Gastrocnemius medialis (tissue), 4 donors: Measurements from ENCODE around the gene NDOR1. TPM values are rescaled to one million over a fixed set of nuclear protein-coding genes. Genes with fewer than 3 reads are reported as not detected.

Experiments
- ATAC-seq, 2 donors: fragments of 150-250 bp; one replicate each; pipeline ENCODE4 v1.9.1; 2016
- DNase-seq, 2 donors: peaks; one replicate each; pipeline ENCODE4 v3.0.0-alpha.2; 2019
- H3K27ac ChIP-seq, 4 donors: fragments of 200-600 bp; sonication (generic); 1 replicate in 1 of 4; 2 replicates in 3 of 4; pipeline ENCODE4 v1.5.1; 2016 to 2018; ENCODE audit warnings: mild to moderate bottlenecking in 2 of 4, moderate library complexity in 1 of 4
- H3K27me3 ChIP-seq, 3 donors: fragments of 200-600 bp; sonication (generic) in 2 of 3; 1 replicate in 1 of 3; 2 replicates in 2 of 3; pipeline versions ENCODE4 v1.5.1 to v1.6.0; 2016 to 2019; ENCODE audit warnings: mild to moderate bottlenecking in 1 of 3, moderate library complexity in 1 of 3
- H3K36me3 ChIP-seq, 2 donors: fragments of 200-600 bp; sonication (generic) in 1 of 2; one replicate each; pipeline ENCODE4 v1.5.1; 2017 to 2018
- H3K4me1 ChIP-seq, 2 donors: fragments of 200-600 bp; sonication (generic) in 1 of 2; one replicate each; pipeline ENCODE4 v1.5.1; 2016 to 2017; ENCODE audit warnings: mild to moderate bottlenecking in 2 of 2
- H3K4me3 ChIP-seq, 4 donors: fragments of 200-600 bp; sonication (generic) in 3 of 4; 1 replicate in 1 of 4; 2 replicates in 3 of 4; pipeline ENCODE4 v1.5.1; 2016 to 2019; ENCODE audit warnings: mild to moderate bottlenecking in 2 of 4
- H3K9me3 ChIP-seq, 3 donors: fragments of 200-600 bp; sonication (generic) in 2 of 3; 1 replicate in 1 of 3; 2 replicates in 2 of 3; pipeline ENCODE4 v1.5.1; 2016 to 2019
- POLR2A ChIP-seq, 2 donors: fragments of 450-650 bp; IDR thresholded peaks; one replicate each; pipeline ENCODE4 v1.6.1; 2017; ENCODE audit warnings: antibody characterized with exemption in 2 of 2, mild to moderate bottlenecking in 2 of 2, moderate library complexity in 2 of 2
- in situ Hi-C, 4 donors: fragments of 200-750 bp; cut with MboI; loops; one replicate each; pipeline versions ENCODE4 v1.15.0 to v1.8.0; 2017; ENCODE audit warnings: low sequenced_read_pairs in 4 of 4
- intact Hi-C: fragments of 100-400 bp; cut with DNase I; formaldehyde crosslinking; loops from one replicate; pipeline ENCODE4 v1.15.1; 2023; ENCODE audit warnings: low total_unique reads
- total RNA-seq, 4 donors: library from RNA; depleted of rRNA; stranded (reverse); fragments of >200 nt; gene quantifications; one replicate each; pipeline versions ENCODE4 v1.1.0 to v1.2.3, GENCODE V29; 2016
- TF ChIP-seq, protein P1 (sequence below), 5 experiments: fragments of 450-650 bp in 3 of 5; fragments of 200-600 bp in 2 of 5; sonication (generic) in 2 of 5; IDR thresholded peaks in 4 of 5; conservative IDR thresholded peaks in 1 of 5; 1 replicate in 4 of 5; 2 replicates in 1 of 5; pipeline ENCODE4 v1.5.1; 2016 to 2019; ENCODE audit warnings: antibody characterized with exemption in 5 of 5, mild to moderate bottlenecking in 3 of 5, moderate library complexity in 3 of 5

NDOR1 gene
- total RNA-seq, 4 donors from 2014 or later: 2.4 to 5.0 (median 4.1) TPM

DNA sequence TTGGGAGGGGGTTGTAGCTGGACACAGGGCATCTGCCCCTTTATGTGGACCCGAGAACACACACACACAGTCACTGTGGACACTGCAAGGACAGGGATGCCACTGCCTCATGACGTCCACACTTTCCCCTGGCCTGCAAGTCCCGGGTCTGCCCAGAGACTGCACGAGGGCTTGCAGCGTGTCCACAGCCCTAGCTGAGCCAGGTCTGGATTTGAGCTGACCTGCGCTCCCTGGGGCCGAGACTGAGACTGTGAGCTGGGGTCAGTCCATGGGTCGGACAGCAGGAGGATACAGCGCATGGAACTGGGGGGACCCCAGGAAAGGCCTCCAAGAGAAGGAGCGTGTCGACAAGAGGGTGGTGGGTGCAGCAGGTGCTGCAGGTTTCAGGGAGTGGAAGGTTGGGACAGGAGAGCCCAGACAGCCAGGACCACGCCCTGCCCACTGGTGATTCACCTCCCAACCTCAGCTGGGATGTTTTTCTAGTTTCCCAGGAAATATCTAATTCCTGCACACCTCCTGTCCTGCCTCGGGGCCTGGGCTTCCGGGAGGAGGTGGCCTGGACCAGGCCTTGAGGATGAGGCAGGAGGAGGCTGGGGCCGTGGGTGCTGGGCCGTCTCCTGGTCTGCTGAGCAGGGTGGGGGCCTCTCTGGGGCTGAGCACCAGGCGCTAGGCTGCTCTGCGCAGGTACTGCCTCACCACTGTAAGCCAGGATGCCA is 21.0 kb downstream of the NDOR1 start:
- ATAC-seq (no peak), DNase-seq (no peak)
- no peaks in the 10 kb centered on the region for H3K9me3 ChIP-seq
- no peak overlapping the region for H3K27ac ChIP-seq
- peaks cover 8 to 17% of the 10 kb centered on the region in 2 donors for H3K4me1 ChIP-seq
- no peak overlapping the region for H3K4me3 ChIP-seq
- in situ Hi-C loops (loop anchor here in 1 of 4 donors (10.0 kb wide), 1 partner anchor 102 kb away; no protein-coding TSS in a partner anchor), intact Hi-C loops (loop anchor here (2.0 kb wide), 1 partner anchor 108 kb away; no protein-coding TSS in a partner anchor)
- peaks cover 28 to 36% (median 31%) of the 10 kb centered on the region in 3 donors for H3K27me3 ChIP-seq
- no peak for TF ChIP-seq POLR2A (IDR thresholded peaks at IDR 0.05)
- TF ChIP-seq, protein P1, sequence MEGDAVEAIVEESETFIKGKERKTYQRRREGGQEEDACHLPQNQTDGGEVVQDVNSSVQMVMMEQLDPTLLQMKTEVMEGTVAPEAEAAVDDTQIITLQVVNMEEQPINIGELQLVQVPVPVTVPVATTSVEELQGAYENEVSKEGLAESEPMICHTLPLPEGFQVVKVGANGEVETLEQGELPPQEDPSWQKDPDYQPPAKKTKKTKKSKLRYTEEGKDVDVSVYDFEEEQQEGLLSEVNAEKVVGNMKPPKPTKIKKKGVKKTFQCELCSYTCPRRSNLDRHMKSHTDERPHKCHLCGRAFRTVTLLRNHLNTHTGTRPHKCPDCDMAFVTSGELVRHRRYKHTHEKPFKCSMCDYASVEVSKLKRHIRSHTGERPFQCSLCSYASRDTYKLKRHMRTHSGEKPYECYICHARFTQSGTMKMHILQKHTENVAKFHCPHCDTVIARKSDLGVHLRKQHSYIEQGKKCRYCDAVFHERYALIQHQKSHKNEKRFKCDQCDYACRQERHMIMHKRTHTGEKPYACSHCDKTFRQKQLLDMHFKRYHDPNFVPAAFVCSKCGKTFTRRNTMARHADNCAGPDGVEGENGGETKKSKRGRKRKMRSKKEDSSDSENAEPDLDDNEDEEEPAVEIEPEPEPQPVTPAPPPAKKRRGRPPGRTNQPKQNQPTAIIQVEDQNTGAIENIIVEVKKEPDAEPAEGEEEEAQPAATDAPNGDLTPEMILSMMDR (IDR thresholded peaks at IDR 0.05 in 4 of 5, conservative IDR thresholded peaks at IDR 0.05 in 1 of 5): no peak
- no peaks in the 10 kb centered on the region for H3K36me3 ChIP-seq

DNA sequence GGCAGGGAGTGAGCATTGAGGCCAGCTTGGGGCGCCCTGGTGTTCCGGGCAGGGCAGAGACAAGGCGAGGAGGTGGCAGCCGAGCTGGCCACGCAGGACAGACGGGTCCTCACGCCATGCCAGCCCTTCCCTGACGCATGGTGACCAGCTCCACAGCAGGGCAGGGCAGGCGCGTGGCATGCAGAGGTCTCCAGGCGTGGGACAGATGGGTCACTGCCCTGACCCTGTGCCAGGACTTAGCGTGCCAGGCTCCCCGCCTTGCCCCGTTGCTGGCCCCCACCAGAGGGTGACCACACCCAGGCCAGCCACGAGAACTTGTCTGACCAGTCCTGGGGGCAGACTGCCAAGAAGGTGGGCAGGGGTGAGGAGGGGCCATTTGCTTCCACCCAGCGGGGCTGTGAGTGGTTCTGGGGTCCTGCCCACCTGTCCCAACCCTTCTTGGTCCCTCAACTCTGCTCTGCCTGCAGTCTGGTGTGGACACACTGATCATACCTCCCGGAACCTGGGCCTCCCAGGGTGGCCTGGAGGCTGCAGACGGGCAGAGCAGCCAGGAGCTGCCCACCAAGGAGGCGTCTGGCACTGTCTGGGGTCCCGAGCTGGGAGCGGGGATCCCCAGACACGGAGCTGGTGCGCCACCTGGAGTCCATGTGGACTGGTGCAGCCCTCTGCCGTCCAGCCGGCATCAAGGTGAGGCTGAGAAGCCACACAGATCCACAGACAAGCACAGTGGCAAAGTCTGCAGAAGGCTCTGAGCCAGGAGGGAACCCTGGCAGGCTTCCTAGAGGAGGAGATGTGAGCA is 21.8 kb downstream of the NDOR1 start, which contains the start of gene RNF224:
RNF224 (plus strand) TSS at position 449 of the 799 bp plus-strand sequence. CDS start 834 bp downstream, outside the sequence.
- no peak within 1 kb of the TSS for H3K27ac ChIP-seq
- no peak for TF ChIP-seq POLR2A (IDR thresholded peaks at IDR 0.05)
- TF ChIP-seq, protein P1 (IDR thresholded peaks at IDR 0.05 in 4 of 5, conservative IDR thresholded peaks at IDR 0.05 in 1 of 5): peak; percentile 77 to 92 (median 85)
- H3K9me3 ChIP-seq: no peaks in the 10 kb centered on the region
- DNase-seq (peak; percentile 33 to 59), ATAC-seq (no peak)
- no peaks in the 10 kb centered on the region for H3K36me3 ChIP-seq
- intact Hi-C loops (loop anchor here (2.0 kb wide), 1 partner anchor 108 kb away; no protein-coding TSS in a partner anchor), in situ Hi-C loops (loop anchor here in 1 of 4 donors (10.0 kb wide), 1 partner anchor 102 kb away; no protein-coding TSS in a partner anchor)
- no peak within 1 kb of the TSS for H3K4me3 ChIP-seq
- peaks cover 28 to 36% (median 31%) of the 10 kb centered on the region in 3 donors for H3K27me3 ChIP-seq
- H3K4me1 ChIP-seq: peaks cover 8 to 14% of the 10 kb centered on the region in 2 donors

DNA sequence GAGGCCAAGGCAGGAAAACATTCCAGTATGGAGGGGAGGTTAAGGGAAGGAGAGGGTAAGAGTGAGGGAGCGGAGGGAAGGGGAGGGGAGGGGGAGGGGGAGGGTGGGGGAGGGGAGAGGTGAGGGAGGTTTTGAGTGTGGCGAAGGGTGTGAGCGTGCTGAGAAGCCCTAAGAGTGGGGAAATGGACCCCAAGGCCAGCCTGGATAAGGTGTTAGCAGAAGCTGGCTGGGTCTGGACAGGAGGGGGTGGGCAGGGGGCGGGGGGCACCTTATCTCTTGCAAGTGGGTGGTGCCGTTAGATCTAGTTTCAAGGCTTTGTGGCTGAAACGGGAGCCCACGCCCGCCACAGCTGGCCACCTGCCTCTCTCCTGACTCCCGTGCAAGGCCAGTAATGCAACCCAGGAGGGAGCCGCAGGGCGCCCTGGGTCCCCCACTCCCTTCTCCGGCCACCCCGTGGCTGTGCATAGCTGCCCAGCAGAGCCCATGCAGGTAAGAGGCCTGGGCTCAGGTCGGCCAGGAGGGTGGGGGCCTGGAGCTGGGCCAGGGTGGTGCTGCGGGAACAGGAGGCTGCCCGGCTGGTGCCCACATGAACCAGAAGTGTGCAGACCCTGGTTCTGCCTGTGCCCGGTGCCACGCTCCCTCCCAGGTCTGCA is 22.5 kb downstream of the NDOR1 start:
- intact Hi-C loops: loop anchor here (2.0 kb wide), 1 partner anchor 109 kb away; no protein-coding TSS in a partner anchor
- Histone ChIP-seq H3K4me3 (no peak overlapping the region), H3K9me3 (no peaks in the 10 kb centered on the region), H3K36me3 (no peaks in the 10 kb centered on the region), H3K4me1 (peaks cover 7 to 8% of the 10 kb centered on the region in 2 donors), H3K27me3 (peaks cover 28 to 37% (median 31%) of the 10 kb centered on the region in 3 donors), H3K27ac (no peak overlapping the region)
- in situ Hi-C loops: loop anchor here in 1 of 4 donors (10.0 kb wide), 1 partner anchor 103 kb away; no protein-coding TSS in a partner anchor
- no peak for DNase-seq
- ATAC-seq: no peak
- TF ChIP-seq POLR2A (IDR thresholded peaks at IDR 0.05): no peak
- TF ChIP-seq, protein P1 (IDR thresholded peaks at IDR 0.05 in 4 of 5, conservative IDR thresholded peaks at IDR 0.05 in 1 of 5): no peak

DNA sequence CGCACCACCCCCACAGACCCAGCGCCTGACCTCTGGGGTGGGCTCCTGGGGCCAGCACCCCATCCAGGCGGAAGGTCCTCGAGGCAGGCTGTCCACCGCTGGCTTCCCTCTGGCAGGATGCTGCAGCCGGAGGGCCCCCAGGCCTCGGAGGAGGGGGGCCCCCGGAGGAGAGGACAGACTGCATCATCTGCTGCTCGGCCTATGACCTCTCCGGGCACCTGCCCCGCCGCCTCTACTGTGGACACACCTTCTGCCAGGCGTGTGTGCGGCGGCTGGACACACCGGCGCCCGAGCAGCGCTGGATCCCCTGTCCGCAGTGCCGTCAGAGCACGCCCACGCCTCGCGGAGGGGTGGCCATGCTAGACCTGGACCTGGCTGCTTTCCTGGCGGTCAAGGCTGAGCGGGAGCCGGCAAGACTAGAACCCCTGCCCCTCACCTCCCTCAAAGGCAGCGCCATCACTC is 23.0 kb downstream of the NDOR1 start:
- Histone ChIP-seq H3K36me3 (no peaks in the 10 kb centered on the region), H3K27me3 (peaks cover 28 to 42% (median 31%) of the 10 kb centered on the region in 3 donors), H3K27ac (no peak overlapping the region), H3K9me3 (no peaks in the 10 kb centered on the region), H3K4me3 (no peak overlapping the region), H3K4me1 (peaks cover 7 to 8% of the 10 kb centered on the region in 2 donors)
- no peak for DNase-seq
- intact Hi-C loops (no loop called here), in situ Hi-C loops (loop anchor here in 1 of 4 donors (10.0 kb wide), 1 partner anchor 104 kb away; no protein-coding TSS in a partner anchor)
- TF ChIP-seq, protein P1 (IDR thresholded peaks at IDR 0.05 in 4 of 5, conservative IDR thresholded peaks at IDR 0.05 in 1 of 5): no peak
- TF ChIP-seq POLR2A (IDR thresholded peaks at IDR 0.05): no peak
- no peak for ATAC-seq
